T-helper 1 cell treated with Interleukin-12 subunit alpha and Interleukin-12 subunit beta and Interleukin-4 antibody, amounts not matched to agents 30 μg/mL and 1 μg/mL, for 36 hours (primary cell): ENCODE data around the gene LGI4.

Experiments
- H3K27ac Mint-ChIP-seq: one replicate; pipeline ENCODE4 v1.8.0; 2021; ENCODE audit warnings: mild to moderate bottlenecking, mixed read lengths
- H3K27me3 Mint-ChIP-seq: one replicate; pipeline ENCODE4 v1.8.0; 2021; ENCODE audit warnings: low read depth, mixed read lengths
- H3K36me3 Mint-ChIP-seq: one replicate; pipeline ENCODE4 v1.8.0; 2021; ENCODE audit warnings: low read depth, mixed read lengths
- H3K4me1 Mint-ChIP-seq: one replicate; pipeline ENCODE4 v1.8.0; 2021; ENCODE audit warnings: low read depth, mixed read lengths
- H3K4me3 Mint-ChIP-seq: one replicate; pipeline ENCODE4 v1.8.0; 2021; ENCODE audit warnings: mild to moderate bottlenecking, moderate library complexity, mixed read lengths
- H3K9me3 Mint-ChIP-seq: one replicate; pipeline ENCODE4 v1.8.0; 2021; ENCODE audit warnings: mixed read lengths

LGI4 gene

DNA sequence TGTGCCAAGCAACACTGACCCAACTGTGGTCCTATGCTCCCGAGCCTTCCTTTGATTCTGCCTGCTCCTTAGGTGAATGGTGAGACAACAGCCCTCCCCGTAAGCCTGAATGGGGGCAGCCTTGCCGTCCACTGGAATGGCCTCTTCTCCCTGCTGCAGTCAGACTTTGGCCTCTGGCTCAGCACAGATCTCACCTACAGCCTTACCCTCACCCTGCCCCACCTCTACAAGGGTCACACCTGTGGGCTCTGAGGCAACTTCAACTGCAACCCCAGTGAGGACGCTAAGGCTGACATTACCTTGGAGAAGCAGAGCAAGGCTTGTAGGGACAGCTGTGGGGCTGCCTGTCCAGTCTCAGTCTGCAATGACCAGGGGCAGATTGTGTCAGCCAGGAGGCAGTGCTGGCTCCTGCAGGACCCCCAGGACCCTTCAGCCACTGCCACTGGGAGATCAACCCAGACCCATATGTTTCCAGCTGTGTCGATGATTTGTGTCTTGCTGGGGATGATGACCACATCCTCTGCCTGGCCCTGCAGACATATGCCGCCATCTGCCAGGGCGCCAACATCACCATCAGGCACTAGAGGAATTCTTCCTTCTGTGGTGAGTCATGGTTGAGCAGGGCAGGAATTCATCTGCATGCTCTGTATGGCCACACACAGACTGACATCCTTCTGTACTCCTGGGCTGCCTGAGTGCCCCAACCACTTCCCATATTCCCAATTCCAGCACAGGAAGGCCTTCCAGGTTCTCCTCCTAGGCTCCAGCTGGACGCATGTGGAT is 46.5 kb downstream of the LGI4 start:
- H3K4me3 Mint-ChIP-seq, result no peak overlapping the region
- H3K9me3 Mint-ChIP-seq, result no peaks in the 10 kb centered on the region
- no peaks in the 10 kb centered on the region for H3K4me1 Mint-ChIP-seq
- no peak overlapping the region for H3K27ac Mint-ChIP-seq
- no peaks in the 10 kb centered on the region for H3K36me3 Mint-ChIP-seq
- H3K27me3 Mint-ChIP-seq, result peaks cover 5% of the 10 kb centered on the region

DNA sequence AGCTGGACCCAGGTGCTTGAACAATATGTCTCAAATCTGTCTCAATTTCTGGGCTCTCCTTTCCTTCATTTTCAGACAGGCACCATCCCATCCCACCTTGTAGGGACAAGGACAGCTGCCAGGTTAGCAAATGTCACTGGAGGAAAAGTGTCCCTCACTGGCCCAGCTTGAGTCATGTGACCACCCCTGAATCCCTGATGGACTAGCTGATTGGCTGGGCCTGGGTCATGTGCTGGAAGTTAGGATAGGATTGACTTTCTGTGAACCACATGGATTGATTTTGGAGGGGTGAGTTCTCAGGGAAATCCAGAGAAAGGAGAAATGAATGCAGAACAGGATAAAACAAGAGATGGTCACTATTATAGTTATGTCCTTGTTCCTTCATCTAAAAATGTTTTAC is 47.5 kb downstream of the LGI4 start:
- peaks cover 5% of the 10 kb centered on the region for H3K27me3 Mint-ChIP-seq
- no peaks in the 10 kb centered on the region for H3K4me1 Mint-ChIP-seq

DNA sequence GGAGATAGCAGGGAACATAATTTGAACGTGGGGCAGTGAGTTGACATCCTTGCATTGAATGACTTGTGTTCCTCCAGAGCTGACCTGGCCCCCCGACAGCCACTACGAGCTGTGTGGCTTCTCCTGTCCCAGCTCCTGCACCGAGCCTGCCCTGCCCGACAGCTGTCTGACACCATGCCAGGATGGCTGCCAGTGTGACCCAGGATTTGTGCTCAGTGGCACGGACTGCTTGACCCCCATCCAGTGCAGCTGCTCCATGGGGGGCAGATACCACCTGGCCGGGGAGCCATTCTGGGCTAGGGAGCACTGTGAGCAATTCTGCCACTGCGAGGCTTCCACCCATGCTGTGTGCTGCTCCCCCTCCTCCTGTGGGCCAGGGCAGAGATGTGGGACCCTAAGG is 48.4 kb downstream of the LGI4 start:
- H3K27ac Mint-ChIP-seq, result no peak overlapping the region
- no peak overlapping the region for H3K4me3 Mint-ChIP-seq
- H3K4me1 Mint-ChIP-seq, result no peaks in the 10 kb centered on the region
- no peaks in the 10 kb centered on the region for H3K36me3 Mint-ChIP-seq
- no peaks in the 10 kb centered on the region for H3K9me3 Mint-ChIP-seq
- H3K27me3 Mint-ChIP-seq, result peaks cover 5% of the 10 kb centered on the region

More for the DNA sequence above, 47.5 kb downstream of the LGI4 start:
- Mint-ChIP-seq H3K27ac (no peak overlapping the region), H3K4me3 (no peak overlapping the region), H3K36me3 (no peaks in the 10 kb centered on the region), H3K9me3 (no peaks in the 10 kb centered on the region)

DNA sequence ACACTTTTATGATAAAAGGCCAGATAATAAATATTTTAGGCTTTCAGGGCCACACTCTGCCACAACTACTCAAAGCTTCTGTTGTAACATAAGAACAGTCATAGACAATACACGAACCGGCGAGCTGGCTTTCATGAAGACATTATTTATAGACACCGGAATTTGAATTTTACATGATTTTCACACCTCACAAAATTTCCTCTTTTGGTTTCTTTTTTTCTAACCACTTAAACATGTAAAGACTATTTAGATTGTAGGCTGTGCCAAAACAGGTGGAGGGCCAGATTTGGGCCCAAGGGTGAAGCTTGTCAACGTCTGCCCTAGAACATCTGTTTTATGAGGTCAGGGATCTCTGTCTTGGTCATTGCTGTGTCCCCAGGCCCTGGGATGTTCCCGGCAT is 48.9 kb downstream of the LGI4 start:
- Mint-ChIP-seq H3K4me3 (no peak overlapping the region), H3K9me3 (no peaks in the 10 kb centered on the region), H3K4me1 (no peaks in the 10 kb centered on the region), H3K27ac (no peak overlapping the region), H3K36me3 (no peaks in the 10 kb centered on the region), H3K27me3 (peaks cover 5% of the 10 kb centered on the region)

DNA sequence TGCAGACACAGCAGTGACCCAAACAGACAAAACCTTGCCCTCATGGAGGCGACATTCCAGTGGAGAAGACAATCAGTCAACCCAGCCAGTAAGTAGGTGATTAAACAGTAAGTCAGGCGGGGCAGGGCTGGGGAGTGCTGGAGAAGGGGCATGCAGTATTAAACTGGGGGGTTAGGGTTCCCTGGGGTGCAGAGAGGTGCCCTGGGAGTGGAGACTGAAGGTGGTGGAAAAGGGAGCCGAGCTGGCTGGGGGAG is 50.4 kb downstream of the LGI4 start:
- no peaks in the 10 kb centered on the region for H3K9me3 Mint-ChIP-seq
- H3K27ac Mint-ChIP-seq, result no peak overlapping the region
- no peaks in the 10 kb centered on the region for H3K27me3 Mint-ChIP-seq
- H3K36me3 Mint-ChIP-seq, result no peaks in the 10 kb centered on the region
- H3K4me1 Mint-ChIP-seq, result no peaks in the 10 kb centered on the region
- H3K4me3 Mint-ChIP-seq, result no peak overlapping the region

DNA sequence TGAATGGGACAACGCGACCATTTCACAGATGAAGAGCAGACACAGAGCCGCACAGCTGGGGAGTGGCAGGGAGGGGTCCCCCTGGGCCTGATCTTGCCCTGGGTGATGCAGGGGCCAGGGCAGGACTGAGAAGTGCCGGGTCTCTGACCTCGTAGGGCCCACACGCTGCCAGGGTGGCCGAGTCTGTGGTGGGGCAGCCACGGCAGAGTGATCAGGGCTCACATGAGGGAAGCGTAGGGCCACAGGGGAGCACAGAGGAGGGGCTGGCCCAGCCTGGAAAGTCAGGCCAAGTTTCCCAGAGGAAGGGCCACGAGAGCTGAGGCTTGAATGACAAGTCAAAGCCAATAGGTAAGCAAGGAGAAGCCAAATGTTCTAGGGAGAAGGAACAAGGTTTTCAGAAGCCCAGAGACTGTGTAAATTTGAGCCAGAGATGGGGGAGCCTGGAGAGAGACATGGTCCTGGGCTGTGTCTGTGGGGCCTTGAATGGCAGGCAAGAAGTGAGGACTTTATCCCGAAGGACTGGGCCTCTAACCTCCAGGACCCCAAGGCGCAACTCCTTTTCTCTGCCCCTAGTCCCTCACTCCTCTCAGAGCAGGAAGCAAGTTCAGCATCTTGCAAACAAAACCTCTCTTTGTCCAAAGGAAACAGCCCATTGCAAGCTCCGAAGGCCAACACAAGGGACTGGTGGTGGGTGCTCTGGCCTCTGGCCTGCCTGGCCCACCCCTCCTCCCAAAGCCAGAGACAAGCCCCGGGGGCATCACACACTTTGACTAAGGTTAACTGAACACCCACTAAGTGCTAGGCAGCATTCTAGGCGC is 51.0 kb downstream of the LGI4 start:
- Mint-ChIP-seq H3K4me1 (no peaks in the 10 kb centered on the region), H3K4me3 (no peak overlapping the region), H3K9me3 (no peaks in the 10 kb centered on the region), H3K27ac (no peak overlapping the region), H3K36me3 (no peaks in the 10 kb centered on the region), H3K27me3 (peaks cover under 1% of the 10 kb centered on the region)

DNA sequence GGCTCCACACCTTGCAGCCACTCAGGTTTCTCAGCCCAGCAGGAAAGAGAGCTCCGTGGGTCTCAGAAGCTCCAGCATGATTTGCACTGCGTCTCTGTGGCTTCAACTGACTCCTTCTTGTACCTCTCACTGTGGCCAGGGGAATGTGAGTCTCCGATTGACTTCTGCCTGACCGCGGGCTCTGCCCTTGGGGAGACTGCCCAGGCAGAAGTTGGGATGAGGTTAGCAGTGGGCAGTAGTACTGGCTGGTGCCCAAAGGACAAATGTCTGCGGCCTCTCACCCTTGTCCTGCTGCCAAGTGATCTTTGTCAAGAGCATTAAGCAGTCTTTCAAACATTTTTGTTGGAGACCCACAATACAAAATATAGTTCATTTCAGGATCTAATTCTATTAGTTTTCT is 53.7 kb downstream of the LGI4 start:
- H3K4me3 Mint-ChIP-seq, result no peak overlapping the region
- H3K27me3 Mint-ChIP-seq, result peaks cover 9% of the 10 kb centered on the region
- H3K9me3 Mint-ChIP-seq, result no peaks in the 10 kb centered on the region
- no peaks in the 10 kb centered on the region for H3K36me3 Mint-ChIP-seq
- H3K4me1 Mint-ChIP-seq, result no peaks in the 10 kb centered on the region
- H3K27ac Mint-ChIP-seq, result no peak overlapping the region

DNA sequence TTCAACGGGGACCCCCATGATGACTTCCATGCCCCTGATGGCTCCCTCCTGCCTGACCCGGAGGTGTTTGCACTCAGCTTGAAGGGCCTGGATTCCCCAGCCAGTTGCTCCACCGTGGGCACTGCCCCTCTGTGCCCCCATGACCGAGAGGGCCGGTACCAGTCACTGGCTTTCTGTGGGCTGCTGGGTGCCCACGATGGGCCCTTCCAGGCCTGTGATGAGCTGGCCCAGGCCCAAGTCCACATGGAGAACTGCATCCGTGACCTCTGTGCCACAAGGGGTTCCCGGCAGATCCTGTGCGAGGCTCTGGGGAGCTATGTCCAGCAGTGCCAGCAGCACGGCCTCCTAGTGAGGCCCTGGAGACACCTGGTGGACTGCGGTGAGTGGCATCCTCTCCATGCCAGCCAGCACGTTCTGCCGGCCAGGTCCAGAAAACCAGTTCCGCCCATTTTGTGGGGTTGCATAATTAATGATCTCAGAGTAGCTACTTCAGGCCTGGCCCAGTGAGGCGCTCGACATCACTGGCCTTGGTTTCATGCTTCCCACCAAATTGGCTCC is 54.2 kb downstream of the LGI4 start:
- H3K27ac Mint-ChIP-seq, result no peak overlapping the region
- H3K4me3 Mint-ChIP-seq, result no peak overlapping the region

DNA sequence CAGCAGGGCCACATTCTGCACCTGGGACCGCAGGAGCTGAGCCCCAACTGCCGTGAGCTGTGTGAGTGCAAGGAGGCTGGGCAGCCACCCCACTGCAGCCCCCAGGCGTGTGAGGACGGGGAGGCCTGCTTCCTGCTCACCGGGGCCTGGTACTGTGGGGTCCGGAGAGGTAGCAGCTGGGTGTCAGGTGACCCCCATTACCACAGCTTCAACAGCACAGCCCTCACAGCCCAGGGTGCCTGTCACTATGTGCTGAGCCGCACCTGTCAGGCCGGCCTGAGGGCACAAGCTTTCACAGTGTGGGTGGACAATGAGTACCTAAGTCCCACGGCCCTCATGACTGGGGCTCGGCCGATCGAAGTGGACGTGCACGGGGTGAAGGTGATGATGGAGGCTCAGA is 55.0 kb downstream of the LGI4 start:
- Mint-ChIP-seq H3K27me3 (peaks cover 9% of the 10 kb centered on the region), H3K4me1 (no peaks in the 10 kb centered on the region), H3K27ac (no peak overlapping the region), H3K36me3 (no peaks in the 10 kb centered on the region), H3K4me3 (no peak overlapping the region), H3K9me3 (no peaks in the 10 kb centered on the region)

More for the DNA sequence above, 54.2 kb downstream of the LGI4 start:
- peaks cover 9% of the 10 kb centered on the region for H3K27me3 Mint-ChIP-seq
- no peaks in the 10 kb centered on the region for H3K4me1 Mint-ChIP-seq
- H3K9me3 Mint-ChIP-seq, result no peaks in the 10 kb centered on the region
- H3K36me3 Mint-ChIP-seq, result no peaks in the 10 kb centered on the region

DNA sequence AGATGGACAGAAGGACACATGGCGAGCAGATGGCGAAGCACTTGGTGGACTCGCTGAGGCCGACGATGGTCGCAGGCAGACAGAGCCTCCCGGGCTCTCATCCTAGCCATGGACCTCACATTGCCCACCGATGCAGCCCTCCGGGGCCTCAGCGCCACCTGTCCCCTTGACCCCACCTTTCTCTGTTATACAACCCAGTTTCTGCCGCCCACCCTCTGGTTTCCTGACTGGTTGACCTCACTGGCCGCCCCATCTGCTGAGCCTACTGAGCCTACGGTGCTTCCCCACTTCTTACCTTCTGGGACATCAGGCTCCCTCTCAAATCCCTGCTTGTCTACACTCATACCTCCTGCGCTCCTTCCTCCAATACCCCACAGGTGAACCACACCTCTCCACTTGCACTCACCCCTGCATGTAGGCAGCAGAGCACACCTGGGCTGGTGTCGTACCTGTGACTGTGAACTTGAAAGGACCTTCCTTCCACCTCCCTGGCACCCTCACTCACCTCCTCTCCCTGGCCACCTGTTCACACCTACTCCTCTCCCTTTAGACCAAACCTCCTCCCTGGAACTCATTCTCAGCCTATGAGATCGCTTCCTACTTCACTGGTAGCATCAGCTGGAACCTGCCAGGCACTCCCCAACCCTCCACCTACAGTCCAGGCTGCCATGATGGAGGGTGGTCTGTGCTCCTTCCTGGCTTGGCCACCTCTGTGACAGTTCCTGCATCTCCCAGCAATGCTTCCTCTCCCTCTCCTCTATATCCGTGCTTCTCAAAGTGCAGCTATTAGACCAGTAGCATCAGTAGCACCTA is 57.2 kb downstream of the LGI4 start:
- Mint-ChIP-seq H3K27ac (no peak overlapping the region), H3K9me3 (no peaks in the 10 kb centered on the region), H3K4me3 (no peak overlapping the region), H3K4me1 (no peaks in the 10 kb centered on the region), H3K36me3 (no peaks in the 10 kb centered on the region), H3K27me3 (peaks cover 9% of the 10 kb centered on the region)

DNA sequence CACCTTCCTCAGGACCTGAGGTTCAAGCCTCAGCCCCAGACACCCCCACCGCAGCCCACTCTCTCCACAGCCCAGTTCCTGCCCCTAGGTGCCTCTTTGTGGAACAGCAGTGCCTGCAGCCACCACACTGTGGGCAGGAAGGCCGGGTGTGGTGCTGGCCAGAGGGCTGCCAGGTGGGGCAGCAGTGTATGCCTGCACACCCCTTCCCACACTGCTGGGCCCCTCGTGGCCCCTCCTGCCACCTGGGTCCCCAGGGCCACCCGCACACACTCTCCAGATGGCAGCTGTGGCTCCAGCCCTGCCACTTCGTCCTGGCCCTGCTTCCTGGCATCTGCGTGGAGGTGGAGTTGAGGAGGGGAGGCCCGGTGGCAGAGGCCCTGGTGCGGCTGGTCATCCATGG is 58.2 kb downstream of the LGI4 start:
- Mint-ChIP-seq H3K4me1 (no peaks in the 10 kb centered on the region), H3K9me3 (no peaks in the 10 kb centered on the region), H3K36me3 (no peaks in the 10 kb centered on the region), H3K27ac (no peak overlapping the region), H3K4me3 (no peak overlapping the region), H3K27me3 (peaks cover 9% of the 10 kb centered on the region)

DNA sequence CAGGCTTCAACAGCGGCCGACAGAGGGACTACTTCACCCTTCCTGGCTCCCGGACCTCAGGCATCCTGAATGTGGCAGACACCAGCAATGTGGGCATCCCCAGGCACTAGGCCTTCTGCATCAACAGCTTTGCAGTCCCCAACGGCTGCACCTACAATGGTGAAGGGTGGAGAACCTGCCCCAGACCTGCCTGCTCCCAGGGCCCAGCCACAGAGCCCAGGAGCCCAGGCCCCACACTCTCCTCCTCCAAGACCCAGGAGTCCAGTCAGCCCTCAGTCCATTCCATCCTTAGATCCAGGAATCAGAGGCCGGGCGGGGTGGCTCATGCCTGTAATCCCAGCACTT is 58.9 kb downstream of the LGI4 start:
- Mint-ChIP-seq H3K27me3 (peaks cover 9% of the 10 kb centered on the region), H3K9me3 (no peaks in the 10 kb centered on the region), H3K27ac (no peak overlapping the region), H3K4me1 (no peaks in the 10 kb centered on the region), H3K4me3 (no peak overlapping the region), H3K36me3 (no peaks in the 10 kb centered on the region)

DNA sequence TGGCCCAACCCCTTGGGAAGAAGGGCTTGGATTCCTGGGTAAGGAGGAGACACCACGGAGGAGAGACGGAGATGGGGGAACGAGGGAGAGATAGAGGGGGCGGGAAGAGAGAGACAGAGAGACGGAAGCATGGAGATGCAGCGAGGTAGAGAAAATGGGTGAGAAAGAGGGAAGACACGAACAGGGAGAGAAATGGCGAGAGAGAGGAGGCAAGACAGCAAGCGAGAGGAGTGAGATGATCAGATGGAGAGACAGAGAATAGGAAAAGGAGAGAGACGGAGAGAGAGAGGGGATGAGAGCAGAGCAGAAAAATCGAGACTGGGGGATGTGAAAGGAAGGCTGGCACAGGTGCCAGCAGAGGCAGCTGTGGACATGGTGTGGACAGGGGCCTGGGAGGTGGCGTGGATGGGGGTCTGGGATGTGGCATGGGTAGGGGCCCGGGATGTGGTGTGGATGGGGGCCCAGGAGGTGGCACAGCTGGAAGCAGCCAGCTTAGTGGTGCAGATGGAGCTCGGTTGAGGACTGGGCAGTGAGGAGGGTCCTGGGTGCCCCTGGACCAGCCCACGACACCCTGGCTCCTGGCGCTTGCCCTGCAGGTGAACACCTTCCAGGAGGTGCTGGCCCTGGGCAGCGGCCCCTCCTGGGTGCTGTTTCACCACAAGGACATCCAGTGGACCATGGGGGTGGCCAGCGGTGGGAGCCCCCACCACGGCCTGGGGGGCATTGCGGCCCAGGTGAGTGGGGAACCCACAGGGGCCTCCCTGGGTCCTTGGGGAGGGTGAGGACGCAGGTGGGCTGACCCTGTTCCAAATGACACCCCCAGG is 59.4 kb downstream of the LGI4 start:
- Mint-ChIP-seq H3K27me3 (peaks cover 9% of the 10 kb centered on the region), H3K27ac (no peak overlapping the region), H3K9me3 (no peaks in the 10 kb centered on the region), H3K4me1 (no peaks in the 10 kb centered on the region), H3K4me3 (no peak overlapping the region), H3K36me3 (no peaks in the 10 kb centered on the region)
